Choroid plexus epithelial cell (primary cell): ENCODE data around the gene ONECUT3.
"Not testable (repeated sequence)": the region's sequence is repeated elsewhere in the genome, so short reads cannot be mapped to it uniquely, and the experiment has no call there.

Source experiments
- DNase-seq: peaks from one replicate; pipeline ENCODE4 v3.0.0-alpha.2; 2010; ENCODE audit warnings: low read depth
- H3K4me3 ChIP-seq: 2 replicates; pipeline ENCODE4 v1.5.1; 2011; ENCODE audit warnings: low read depth, mild to moderate bottlenecking, control low read depth, low read length, moderate library complexity
- TF ChIP-seq, protein P1 (sequence below): conservative IDR thresholded peaks from 2 replicates; pipeline ENCODE4 v1.5.1; 2011; ENCODE audit warnings: low read depth, mild to moderate bottlenecking, control low read depth, inconsistent platforms, low read length, moderate library complexity

ONECUT3 gene

DNA sequence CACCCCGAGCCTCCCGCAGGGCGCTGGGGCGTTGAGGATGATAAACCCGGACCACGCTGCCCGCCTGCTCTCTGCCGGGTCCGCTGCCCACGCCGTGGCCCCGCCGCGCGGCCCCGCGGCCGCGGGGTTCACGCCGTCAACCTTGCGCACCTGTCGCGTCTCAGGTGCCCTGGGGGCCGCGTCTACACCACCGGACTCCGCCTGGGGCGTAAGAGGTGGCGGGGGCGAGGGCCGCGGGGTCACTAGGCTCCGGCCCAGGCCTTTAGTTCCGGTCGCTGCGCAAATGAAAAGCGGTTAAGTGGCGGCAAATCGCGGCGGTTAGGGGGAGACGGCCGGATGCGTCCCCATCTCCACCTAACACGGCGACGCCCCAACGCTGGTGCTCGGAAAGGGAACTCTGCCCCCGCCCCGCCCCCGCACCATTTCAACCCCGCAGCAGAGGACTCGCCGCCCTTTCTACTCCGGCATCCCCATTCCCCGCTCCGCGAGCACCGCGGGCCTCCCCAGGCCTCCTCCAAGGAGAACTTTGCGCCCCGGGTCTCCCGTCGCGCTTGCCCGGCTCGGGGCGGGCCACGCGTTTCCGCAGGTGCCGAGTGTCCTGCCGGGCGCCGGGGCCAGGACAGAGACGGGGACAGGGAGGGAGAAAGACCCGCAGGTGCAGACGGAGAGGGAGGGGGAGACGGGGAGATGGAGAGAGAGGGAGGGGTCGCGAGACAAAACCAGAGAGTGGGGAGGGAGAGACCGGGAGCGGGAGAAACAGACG is 4.3 kb downstream of the ONECUT3 start:
- H3K4me3 ChIP-seq, result no peak overlapping the region
- TF ChIP-seq, protein P1, sequence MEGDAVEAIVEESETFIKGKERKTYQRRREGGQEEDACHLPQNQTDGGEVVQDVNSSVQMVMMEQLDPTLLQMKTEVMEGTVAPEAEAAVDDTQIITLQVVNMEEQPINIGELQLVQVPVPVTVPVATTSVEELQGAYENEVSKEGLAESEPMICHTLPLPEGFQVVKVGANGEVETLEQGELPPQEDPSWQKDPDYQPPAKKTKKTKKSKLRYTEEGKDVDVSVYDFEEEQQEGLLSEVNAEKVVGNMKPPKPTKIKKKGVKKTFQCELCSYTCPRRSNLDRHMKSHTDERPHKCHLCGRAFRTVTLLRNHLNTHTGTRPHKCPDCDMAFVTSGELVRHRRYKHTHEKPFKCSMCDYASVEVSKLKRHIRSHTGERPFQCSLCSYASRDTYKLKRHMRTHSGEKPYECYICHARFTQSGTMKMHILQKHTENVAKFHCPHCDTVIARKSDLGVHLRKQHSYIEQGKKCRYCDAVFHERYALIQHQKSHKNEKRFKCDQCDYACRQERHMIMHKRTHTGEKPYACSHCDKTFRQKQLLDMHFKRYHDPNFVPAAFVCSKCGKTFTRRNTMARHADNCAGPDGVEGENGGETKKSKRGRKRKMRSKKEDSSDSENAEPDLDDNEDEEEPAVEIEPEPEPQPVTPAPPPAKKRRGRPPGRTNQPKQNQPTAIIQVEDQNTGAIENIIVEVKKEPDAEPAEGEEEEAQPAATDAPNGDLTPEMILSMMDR, result no peak
- no peak for DNase-seq

DNA sequence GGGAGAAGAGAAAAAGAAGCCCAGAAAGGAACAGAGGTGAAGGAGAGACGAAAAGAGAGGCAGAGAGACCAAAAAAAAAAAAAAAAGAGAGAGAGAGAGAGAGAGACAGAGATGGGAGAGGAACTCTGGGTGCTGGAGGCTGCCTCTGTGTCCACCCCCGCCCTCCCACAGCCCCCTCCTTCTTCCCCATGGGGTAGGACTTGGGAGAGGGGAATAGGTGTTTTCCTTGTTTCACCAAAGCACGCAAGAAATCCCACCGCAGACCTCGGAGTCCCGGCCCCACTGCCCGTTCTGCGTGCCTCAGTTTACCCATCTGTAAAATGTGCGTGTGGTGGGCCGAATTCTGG is 4.9 kb downstream of the ONECUT3 start:
- TF ChIP-seq, protein P1, result no peak
- DNase-seq, result no peak

DNA sequence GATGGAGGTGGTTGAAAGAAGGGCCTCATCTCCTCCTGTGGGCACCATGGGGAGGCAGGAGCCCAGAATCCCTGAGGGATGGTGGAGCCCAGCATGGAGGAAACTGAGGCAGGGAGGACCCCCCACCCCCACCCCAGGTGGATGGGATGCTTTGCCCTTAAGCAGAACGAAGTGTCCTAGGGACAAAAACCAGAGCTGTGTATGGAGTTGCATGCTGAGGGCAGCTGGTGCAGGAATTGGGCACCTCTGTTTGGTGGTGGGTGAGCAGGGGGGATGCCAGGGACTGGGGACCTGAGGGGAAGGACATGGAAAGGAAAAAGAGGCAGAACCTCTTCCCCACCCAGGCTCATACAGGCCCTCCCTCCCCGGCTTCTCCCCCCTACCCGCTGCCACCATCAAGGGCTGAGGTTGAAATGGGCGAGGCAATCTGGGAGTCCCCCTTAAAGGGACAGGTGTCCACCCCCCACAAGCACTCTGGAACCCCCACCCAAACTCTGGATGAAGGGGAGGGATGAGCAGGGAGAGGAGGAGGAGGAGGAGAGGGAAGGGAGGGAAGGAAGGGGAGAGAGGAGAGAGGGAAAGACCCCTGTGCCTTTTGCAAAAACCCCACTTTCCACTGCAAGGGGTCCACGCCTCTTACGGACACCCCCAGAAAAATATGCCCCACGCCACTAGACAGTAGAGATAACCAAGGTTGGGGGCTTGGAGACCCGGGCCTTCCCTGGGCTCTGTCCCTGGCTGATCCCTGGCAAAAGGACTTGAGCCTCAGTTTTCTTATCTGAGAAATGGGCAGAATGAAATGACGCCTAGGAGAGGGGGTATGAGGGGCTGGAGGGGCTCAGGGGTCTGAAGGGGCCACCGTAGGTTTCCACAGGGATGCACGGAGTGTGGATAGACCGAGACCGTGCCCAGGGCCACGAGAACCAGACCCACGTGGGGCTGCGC is 5.9 kb downstream of the ONECUT3 start:
- H3K4me3 ChIP-seq, result no peak overlapping the region
- DNase-seq, result no peak
- TF ChIP-seq, protein P1, result no peak

More for the DNA sequence above, 4.9 kb downstream of the ONECUT3 start:
- H3K4me3 ChIP-seq, result no peak overlapping the region

DNA sequence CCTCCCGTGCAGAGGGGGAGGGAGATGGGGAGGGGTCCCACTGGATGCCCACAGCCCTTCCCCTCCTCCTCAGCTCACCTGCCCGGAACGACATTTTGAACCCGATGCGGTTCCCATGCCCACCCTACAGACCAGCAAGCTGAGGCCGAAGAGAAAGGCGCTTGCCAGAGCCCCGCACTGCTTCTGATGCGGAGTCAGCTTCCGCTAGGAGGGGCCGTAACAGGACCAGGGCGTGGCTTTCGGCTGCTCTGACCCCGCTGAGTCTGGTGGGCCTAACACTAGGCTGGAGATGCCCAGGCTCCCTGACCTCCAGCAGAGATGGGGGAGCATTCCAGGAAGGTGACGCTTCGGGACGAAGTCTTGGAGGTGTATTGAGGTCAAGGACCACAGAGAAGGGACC is 6.7 kb downstream of the ONECUT3 start:
- no peak overlapping the region for H3K4me3 ChIP-seq
- no peak for DNase-seq
- TF ChIP-seq, protein P1, result no peak

DNA sequence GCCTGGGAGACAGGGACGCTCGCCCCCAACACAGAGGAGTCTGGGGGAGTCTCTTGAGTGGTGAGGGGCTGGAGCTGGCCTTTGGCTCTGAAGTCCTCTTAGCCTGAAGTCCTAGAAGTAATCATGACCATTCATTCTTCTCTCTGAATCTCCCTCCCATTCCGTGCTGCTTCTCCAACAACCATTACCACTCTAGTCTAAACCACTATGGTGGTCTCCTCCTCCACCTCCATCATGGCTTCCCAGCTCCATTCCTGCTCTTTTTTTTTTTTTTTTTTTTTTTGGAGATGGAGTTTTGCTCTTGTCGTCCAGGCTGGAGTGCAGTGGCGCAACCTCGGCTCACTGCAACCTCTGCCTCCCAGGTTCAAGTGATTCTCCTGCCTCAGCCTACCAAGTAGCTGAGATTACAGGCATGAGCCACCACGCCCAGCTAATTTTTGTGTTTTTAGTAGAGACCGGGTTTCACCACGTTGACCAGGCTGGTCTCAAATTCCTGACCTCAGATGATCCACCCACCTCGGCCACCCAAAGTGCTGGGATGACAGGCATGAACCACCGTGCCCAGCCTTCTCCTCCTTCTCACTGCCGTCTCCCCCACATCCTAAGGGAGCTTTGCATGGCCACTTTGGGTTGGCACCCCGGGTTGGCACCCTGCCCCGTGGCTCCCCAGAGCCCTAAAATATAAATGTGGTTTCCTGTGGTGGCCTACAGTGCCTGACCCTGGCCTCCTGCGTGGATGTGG is 7.7 kb downstream of the ONECUT3 start:
- H3K4me3 ChIP-seq, DNase-seq: not testable (repeated sequence)

DNA sequence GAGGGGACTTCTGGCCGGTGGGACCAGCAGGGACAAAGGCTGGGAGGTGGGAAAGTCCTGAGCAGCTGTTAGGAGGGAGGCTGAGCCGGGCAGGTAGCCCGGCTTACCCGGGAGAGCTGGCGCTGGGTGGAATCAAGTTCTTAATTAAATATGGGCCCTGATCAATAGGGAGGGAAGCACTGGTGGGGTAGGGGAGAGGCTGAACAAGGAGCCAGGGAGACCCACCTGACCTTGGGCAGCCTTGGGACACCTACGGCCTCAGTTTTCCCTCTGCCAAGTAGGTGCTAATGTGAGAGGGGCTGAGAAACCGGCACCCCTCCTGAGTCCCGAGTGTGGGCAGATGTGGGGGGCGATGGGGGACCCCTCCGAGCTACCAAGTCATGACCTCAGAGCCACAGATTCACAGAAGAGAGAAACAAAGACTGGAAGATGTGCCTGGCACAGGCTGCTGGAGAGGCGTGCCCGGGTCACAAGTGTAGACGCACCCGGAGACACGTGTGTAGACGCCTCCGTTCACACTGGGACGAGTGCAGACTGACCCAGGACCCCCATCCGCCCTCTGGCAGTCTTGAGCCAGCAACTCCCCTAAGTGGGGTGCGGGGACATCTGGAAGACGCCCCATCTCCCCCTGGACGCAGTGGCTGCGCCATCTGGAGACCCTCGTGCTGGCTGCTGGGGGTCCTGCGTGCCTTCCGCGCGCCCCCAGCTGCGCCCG is 8.4 kb downstream of the ONECUT3 start:
- DNase-seq, result no peak
- H3K4me3 ChIP-seq, result no peak overlapping the region
- TF ChIP-seq, protein P1, result no peak
